SK-N-MC (cell line): ENCODE measurements around the gene FAM185A.
"Not testable (repeated sequence)": the region's sequence is repeated elsewhere in the genome, so short reads cannot be mapped to it uniquely, and the experiment has no call there.

Experiments used
- EZH2 ChIP-seq: fragments of 200-600 bp; sonication (generic); IDR thresholded peaks from one replicate; pipeline ENCODE4 v1.6.1; 2017; ENCODE audit warnings: antibody characterized with exemption
- POLR2AphosphoS5 ChIP-seq: IDR thresholded peaks from 2 replicates; pipeline ENCODE4 v1.6.1; 2012; ENCODE audit warnings: mild to moderate bottlenecking, low read depth, low read length, borderline replicate concordance

- not testable (repeated sequence) for TF ChIP-seq POLR2AphosphoS5, EZH2
Observed at GRCh38 chr7:102759934-102760333, 11.1 kb downstream of the FAM185A start.
